ENCODE data around the gene OBSCN. TPM values are rescaled to one million over a fixed set of nuclear protein-coding genes. Genes with fewer than 3 reads are reported as not detected.

Gene OBSCN
- total RNA-seq, 2 donors from 2014 or later = 159 to 317 TPM

DNA sequence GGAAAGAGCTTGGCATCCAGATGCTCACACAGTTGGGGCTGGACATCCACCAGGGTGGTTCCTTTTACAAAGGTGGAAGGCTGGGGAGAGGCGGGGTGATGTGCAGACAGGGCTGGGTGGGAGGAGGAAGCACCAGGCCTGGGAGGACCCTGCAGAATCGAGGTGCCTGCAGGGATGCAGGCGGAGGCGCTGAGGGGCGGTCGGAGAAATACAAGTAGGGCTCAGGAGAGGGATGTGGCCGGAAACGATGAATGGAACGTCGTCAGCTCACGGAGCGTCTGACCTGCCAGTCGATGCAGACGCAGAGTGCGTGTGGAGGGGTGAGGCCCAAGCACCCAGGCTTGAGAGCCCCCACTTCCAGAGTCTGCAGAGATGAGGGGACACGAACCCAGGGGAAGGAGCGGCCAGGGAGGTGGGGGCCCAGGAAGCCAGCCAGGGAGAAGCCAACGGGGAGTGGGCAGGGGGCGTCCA lies 135.4 kb downstream of the OBSCN start:
- no peaks in the 10 kb centered on the region for H3K9me3 ChIP-seq
- TF ChIP-seq, protein P1, sequence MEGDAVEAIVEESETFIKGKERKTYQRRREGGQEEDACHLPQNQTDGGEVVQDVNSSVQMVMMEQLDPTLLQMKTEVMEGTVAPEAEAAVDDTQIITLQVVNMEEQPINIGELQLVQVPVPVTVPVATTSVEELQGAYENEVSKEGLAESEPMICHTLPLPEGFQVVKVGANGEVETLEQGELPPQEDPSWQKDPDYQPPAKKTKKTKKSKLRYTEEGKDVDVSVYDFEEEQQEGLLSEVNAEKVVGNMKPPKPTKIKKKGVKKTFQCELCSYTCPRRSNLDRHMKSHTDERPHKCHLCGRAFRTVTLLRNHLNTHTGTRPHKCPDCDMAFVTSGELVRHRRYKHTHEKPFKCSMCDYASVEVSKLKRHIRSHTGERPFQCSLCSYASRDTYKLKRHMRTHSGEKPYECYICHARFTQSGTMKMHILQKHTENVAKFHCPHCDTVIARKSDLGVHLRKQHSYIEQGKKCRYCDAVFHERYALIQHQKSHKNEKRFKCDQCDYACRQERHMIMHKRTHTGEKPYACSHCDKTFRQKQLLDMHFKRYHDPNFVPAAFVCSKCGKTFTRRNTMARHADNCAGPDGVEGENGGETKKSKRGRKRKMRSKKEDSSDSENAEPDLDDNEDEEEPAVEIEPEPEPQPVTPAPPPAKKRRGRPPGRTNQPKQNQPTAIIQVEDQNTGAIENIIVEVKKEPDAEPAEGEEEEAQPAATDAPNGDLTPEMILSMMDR (IDR thresholded peaks at IDR 0.05) = no peak
- H3K4me1 ChIP-seq = peaks cover 0 to 11% of the 10 kb centered on the region in 2 donors
- H3K27ac ChIP-seq = no peak overlapping the region
- H3K36me3 ChIP-seq = peaks cover 44% of the 10 kb centered on the region
- H3K27me3 ChIP-seq = no peaks in the 10 kb centered on the region
- no peak for DNase-seq (ENCODE audit: low spot score)
- no peak overlapping the region for H3K4me3 ChIP-seq

DNA sequence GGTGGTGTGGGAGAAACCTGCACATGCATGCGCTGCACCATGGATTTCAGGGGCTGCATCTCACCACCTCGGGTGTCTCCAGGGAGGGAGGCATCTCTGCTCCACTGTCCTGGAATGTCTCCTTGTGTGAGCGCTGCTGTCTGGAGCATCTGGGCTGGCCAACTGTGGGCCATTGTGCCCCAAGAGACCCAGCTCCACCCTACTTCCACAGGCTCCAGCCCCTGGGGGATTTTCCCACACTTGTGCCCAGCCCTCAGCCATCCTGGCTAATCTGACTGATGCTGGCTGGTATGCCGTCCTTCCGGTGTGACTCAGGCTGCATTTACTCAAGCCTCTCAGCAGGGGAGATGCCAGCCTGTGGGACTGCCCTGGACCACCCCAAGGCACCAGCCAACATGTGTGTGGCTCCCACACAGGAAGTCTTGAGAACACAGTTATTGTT lies 136.8 kb downstream of the OBSCN start:
- DNase-seq (ENCODE audit: low spot score) = no peak

DNA sequence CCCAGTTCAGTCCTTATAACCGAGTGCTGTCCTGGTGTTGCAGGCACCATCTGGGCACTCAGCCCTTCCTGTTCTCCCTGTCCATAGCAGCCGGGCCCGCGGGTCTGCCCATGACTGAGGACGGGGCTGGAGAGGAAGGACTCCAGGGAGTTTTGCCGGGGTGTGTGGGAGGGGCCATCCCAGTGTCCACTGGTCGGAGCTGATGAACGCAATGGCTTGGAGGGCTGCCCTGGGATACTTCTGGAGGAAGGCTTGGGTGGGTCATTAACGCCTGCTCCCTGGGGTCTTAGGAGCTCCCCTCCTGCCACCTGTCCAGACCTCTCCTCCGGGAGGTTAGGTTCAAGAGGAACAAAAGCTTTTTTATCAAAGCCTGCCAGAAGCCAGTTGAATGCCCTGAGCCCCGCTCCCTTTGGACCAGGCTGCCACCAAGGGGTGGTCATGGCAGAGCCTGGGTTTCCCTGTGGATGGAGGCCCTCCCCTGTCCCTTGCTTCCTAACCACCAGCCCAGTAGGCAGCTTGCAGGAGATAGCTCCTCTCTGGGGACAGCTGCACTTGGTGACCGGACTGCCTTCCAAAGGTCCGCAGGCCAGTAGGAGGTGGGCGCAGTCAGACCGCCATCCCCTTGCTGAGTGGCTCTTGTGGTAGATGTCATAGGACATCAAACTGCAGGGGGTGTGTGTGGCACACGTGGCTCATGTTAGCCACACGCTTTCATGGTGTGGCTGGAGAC lies 137.5 kb downstream of the OBSCN start:
- no peak overlapping the region for H3K4me3 ChIP-seq
- H3K9me3 ChIP-seq = no peaks in the 10 kb centered on the region
- H3K4me1 ChIP-seq = peaks cover 0 to 11% of the 10 kb centered on the region in 2 donors
- peaks cover 29% of the 10 kb centered on the region for H3K36me3 ChIP-seq
- TF ChIP-seq, protein P1 (IDR thresholded peaks at IDR 0.05) = no peak
- no peaks in the 10 kb centered on the region for H3K27me3 ChIP-seq
- DNase-seq (ENCODE audit: low spot score) = no peak
- peak overlapping the region; percentile 62 to 81 for H3K27ac ChIP-seq

More for the DNA sequence above, 136.8 kb downstream of the OBSCN start:
- H3K4me1 ChIP-seq = peaks cover 0 to 11% of the 10 kb centered on the region in 2 donors
- no peaks in the 10 kb centered on the region for H3K27me3 ChIP-seq
- H3K36me3 ChIP-seq = peaks cover 32% of the 10 kb centered on the region
- H3K9me3 ChIP-seq = no peaks in the 10 kb centered on the region
- TF ChIP-seq, protein P1 (IDR thresholded peaks at IDR 0.05) = no peak
- peak overlapping the region; percentile 62 to 81 for H3K27ac ChIP-seq
- no peak overlapping the region for H3K4me3 ChIP-seq

DNA sequence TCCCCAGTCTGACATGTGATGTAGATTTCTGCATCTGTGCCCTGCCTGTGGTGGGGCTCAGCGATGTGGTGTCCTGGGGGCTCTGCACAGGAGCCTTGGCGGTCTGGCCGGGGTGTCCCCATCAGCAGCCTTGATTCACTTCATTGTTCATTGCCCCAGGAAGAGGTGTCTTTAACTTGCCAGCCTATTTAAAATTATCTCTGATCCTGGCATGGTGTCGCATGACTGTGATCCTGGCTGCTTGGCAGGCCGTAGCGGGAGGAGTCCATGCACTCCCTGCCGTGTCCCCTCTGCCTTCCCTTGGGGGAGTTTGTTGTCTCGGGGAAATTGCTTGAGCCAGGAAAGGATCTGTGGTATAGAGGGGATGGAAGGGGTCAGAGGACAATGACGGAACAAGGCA lies 138.9 kb downstream of the OBSCN start:
- DNase-seq (ENCODE audit: low spot score) = no peak
- Histone ChIP-seq H3K9me3 (no peaks in the 10 kb centered on the region), H3K4me1 (peaks cover 0 to 11% of the 10 kb centered on the region in 2 donors), H3K4me3 (no peak overlapping the region), H3K36me3 (peaks cover 28% of the 10 kb centered on the region), H3K27ac (peak overlapping the region; percentile 62 to 81), H3K27me3 (no peaks in the 10 kb centered on the region)
- TF ChIP-seq, protein P1 (IDR thresholded peaks at IDR 0.05) = no peak

DNA sequence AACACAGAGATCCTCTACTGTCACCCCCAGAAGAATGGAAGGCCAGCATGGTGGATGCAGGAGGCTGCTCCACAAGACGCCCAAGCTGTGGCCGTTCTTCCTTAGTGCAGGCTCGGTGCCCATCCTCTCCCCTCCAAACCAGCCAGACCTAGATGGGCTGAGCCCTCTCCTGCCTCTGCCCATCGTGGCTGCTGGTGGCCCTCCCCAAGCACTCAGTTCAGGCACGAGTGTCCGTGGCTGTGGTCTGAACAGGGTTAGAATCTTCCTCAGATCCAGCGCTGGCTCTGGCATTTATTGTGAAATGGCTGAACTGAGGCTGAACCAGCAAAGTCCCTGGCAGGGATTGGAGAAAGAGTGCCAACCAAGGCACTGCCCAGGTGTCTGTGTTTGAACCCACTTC lies 139.3 kb downstream of the OBSCN start:
- no peaks in the 10 kb centered on the region for H3K27me3 ChIP-seq
- no peak for DNase-seq (ENCODE audit: low spot score)
- peaks cover 28% of the 10 kb centered on the region for H3K36me3 ChIP-seq
- H3K4me3 ChIP-seq = no peak overlapping the region
- H3K27ac ChIP-seq = peak overlapping the region; percentile 62 to 81
- H3K4me1 ChIP-seq = peaks cover 0 to 11% of the 10 kb centered on the region in 2 donors
- H3K9me3 ChIP-seq = no peaks in the 10 kb centered on the region
- TF ChIP-seq, protein P1 (IDR thresholded peaks at IDR 0.05) = no peak
